GM12878 (cell line): Measurements from ENCODE around the gene XDH. TPM values are rescaled to one million over a fixed set of nuclear protein-coding genes. Genes with fewer than 3 reads are reported as not detected.

Source experiments
- ATAC-seq: fragments of 200-7000 bp; cut with Tn5 transposase; 3 replicates; pipeline ENCODE4 v1.9.1; 2020; ENCODE audit warnings: mild to moderate bottlenecking, moderate library complexity
- BruUV-seq: library from RNA; stranded (reverse); fragments of 400-500 nt; replicated peaks from 2 replicates; lab custom pipeline; 2021; lab: Mats Ljungman, UMichigan
- CTCF ChIA-PET: fragments of 300-600 bp; sonication (Branson Sonifier 250); formaldehyde crosslinking; extraction: SDS; loops from one replicate; lab custom pipeline; 2021; ENCODE audit warnings: inconsistent platforms; lab: Yijun Ruan, JAX
- POLR2A ChIA-PET: fragments of 350-600 bp; formaldehyde crosslinking; extraction: SDS; loops from one replicate; lab custom pipeline; 2021; ENCODE audit warnings: inconsistent platforms; lab: Charles Lee
- RAD21 ChIA-PET: fragments of 300-600 bp; sonication (Branson Sonifier 250); formaldehyde crosslinking; loops from one replicate; lab custom pipeline; 2023; ENCODE audit warnings: antibody characterized with exemption; ENCODE audit not compliant: unreplicated experiment; lab: Charles Lee
- SMC1A ChIA-PET: fragments of 300-600 bp; sonication (Branson Sonifier 250); formaldehyde crosslinking; loops from one replicate; lab custom pipeline; 2023; ENCODE audit not compliant: unreplicated experiment, uncharacterized antibody; lab: Charles Lee
- DNase-seq: peaks from one replicate; pipeline ENCODE4 v3.0.0-alpha.2; 2011; ENCODE audit warnings: low read depth, low spot score
- FAIRE-seq: peaks from 3 replicates; lab custom pipeline; 2011; peaks lifted over from hg19 to GRCh38; lab: Jason Lieb, UNC
- H2AFZ ChIP-seq: 2 replicates; pipeline ENCODE4 v1.6.0; 2011; ENCODE audit warnings: low read depth, low read length, control low read depth; ENCODE audit not compliant: control insufficient read depth
- H3K27ac ChIP-seq: 2 replicates; pipeline ENCODE4 v1.5.1; 2011; ENCODE audit warnings: control low read depth; ENCODE audit not compliant: control insufficient read depth, insufficient read depth
- H3K27me3 ChIP-seq, 2 experiments: replicated peaks in 1 of 2; 2 replicates each; pipeline versions ENCODE4 v1.6.0 to v1.6.1; 2011; ENCODE audit warnings: low read length in 1 of 2; ENCODE audit not compliant: control insufficient read depth in 2 of 2, insufficient read depth in 2 of 2
- H3K36me3 ChIP-seq, 2 experiments: 2 replicates each; pipeline ENCODE4 v1.5.1; 2011; ENCODE audit warnings: low read length in 1 of 2; ENCODE audit not compliant: control insufficient read depth in 2 of 2, insufficient read depth in 2 of 2
- H3K4me1 ChIP-seq: 2 replicates; pipeline ENCODE4 v1.6.1; 2011; ENCODE audit warnings: mild to moderate bottlenecking, low read length, moderate library complexity, mixed read lengths; ENCODE audit not compliant: control insufficient read depth, insufficient read depth
- H3K4me2 ChIP-seq: 2 replicates; pipeline ENCODE4 v1.6.0; 2011; ENCODE audit warnings: control low read depth; ENCODE audit not compliant: control insufficient read depth, insufficient read depth
- H3K4me3 ChIP-seq: fragments of 200-600 bp; sonication (generic); 2 replicates; pipeline ENCODE4 v1.5.1; 2016
- H3K79me2 ChIP-seq: 2 replicates; pipeline ENCODE4 v1.6.0; 2011; ENCODE audit warnings: low read length; ENCODE audit not compliant: control insufficient read depth, insufficient read depth
- H3K9ac ChIP-seq: 2 replicates; pipeline ENCODE4 v1.8.0; 2011; ENCODE audit warnings: low read length, control low read depth, mixed read lengths; ENCODE audit not compliant: control insufficient read depth, insufficient read depth
- H3K9me3 ChIP-seq: replicated peaks from 3 replicates; pipeline ENCODE4 v1.5.1; 2011; ENCODE audit warnings: mild to moderate bottlenecking, low read length; ENCODE audit not compliant: control insufficient read depth, insufficient read depth
- H4K20me1 ChIP-seq: 2 replicates; pipeline ENCODE4 v1.6.0; 2011; ENCODE audit not compliant: control insufficient read depth, insufficient read depth
- ATF3 ChIP-seq: IDR thresholded peaks from 2 replicates; pipeline ENCODE4 v1.6.1; 2011; ENCODE audit warnings: low read depth, mild to moderate bottlenecking, low read length, moderate library complexity, borderline replicate concordance; ENCODE audit errors: extremely low read depth
- IKZF1 ChIP-seq: fragments of 450-650 bp; conservative IDR thresholded peaks from 2 replicates; pipeline ENCODE4 v1.6.1; 2017; ENCODE audit warnings: antibody characterized with exemption, mild to moderate bottlenecking
- KLF5 ChIP-seq: fragments of 450-650 bp; IDR thresholded peaks from 2 replicates; pipeline ENCODE4 v1.6.1; 2014; ENCODE audit warnings: mild to moderate bottlenecking; ENCODE audit not compliant: partially characterized antibody
- PAX5 ChIP-seq: IDR thresholded peaks from 2 replicates; pipeline ENCODE4 v1.6.1; 2011; ENCODE audit warnings: low read depth, low read length, borderline replicate concordance
- RAD21 ChIP-seq: IDR thresholded peaks from 2 replicates; pipeline ENCODE4 v1.6.1; 2011; ENCODE audit warnings: mild to moderate bottlenecking, low read depth, low read length, moderate library complexity; ENCODE audit not compliant: insufficient read depth
- RBBP5 ChIP-seq: fragments of 200-600 bp; sonication (generic); conservative IDR thresholded peaks from 2 replicates; pipeline ENCODE4 v1.6.1; 2016
- SREBF2 ChIP-seq: IDR thresholded peaks from 2 replicates; pipeline ENCODE4 v1.6.1; 2012; ENCODE audit warnings: mild to moderate bottlenecking, low read length
- TCF3 ChIP-seq: IDR thresholded peaks from 2 replicates; pipeline ENCODE4 v1.6.1; 2012; ENCODE audit warnings: low read depth, mild to moderate bottlenecking, low read length, borderline replicate concordance; ENCODE audit not compliant: insufficient read depth
- ZBTB33 ChIP-seq: fragments of 450-650 bp; IDR thresholded peaks from 2 replicates; pipeline ENCODE4 v1.6.1; 2017; ENCODE audit warnings: mild to moderate bottlenecking
- WGBS: methylation state at CpG from one replicate; pipeline ENCODE4 v1.1.6; 2016; ENCODE audit warnings: low lambda C conversion rate; ENCODE audit not compliant: insufficient replicate concordance, insufficient coverage; ENCODE audit errors: missing lambda C conversion rate; 5-methylcytosine and 5-hydroxymethylcytosine counted together
- in situ Hi-C: fragments of 300-500 bp; cut with MboI; formaldehyde crosslinking; loops from 9 replicates; pipeline ENCODE4 v1.14.3; 2018; ENCODE audit warnings: mixed read lengths
- intact Hi-C: fragments of 100-400 bp; cut with micrococcal nuclease; formaldehyde crosslinking; loops from one replicate; pipeline ENCODE4 v1.14.2; 2022; ENCODE audit not compliant: unreplicated experiment
- polyA plus RNA-seq, 11 experiments: library from polyadenylated mRNA; depleted of rRNA in 4 of 11; unstranded in 6 of 11; stranded (reverse) in 5 of 11; fragments of >200 nt; fragmentation: Nextera tagmentation in 4 of 11; fragmentation: Illumina TruSeq in 1 of 11; extraction: Ambion mirVana in 4 of 11; extraction: Trizol in 1 of 11; gene quantifications; 1 replicate in 1 of 11; 2 replicates in 10 of 11; pipeline versions ENCODE4 v1.2.1 to v1.2.3, GENCODE V29; 2011 to 2016; ENCODE audit warnings: inconsistent platforms in 2 of 11, missing spikeins in 2 of 11, low read depth in 1 of 11
- total RNA-seq, 4 experiments: library from RNA; depleted of rRNA in 3 of 4; stranded (reverse); fragments of >200 nt in 3 of 4; fragmentation: Illumina TruSeq in 1 of 4; extraction: Trizol in 1 of 4; gene quantifications; 2 replicates each; pipeline versions ENCODE4 v1.2.1 to v1.2.3, GENCODE V29; 2013 to 2021

The XDH gene
- total and polyA plus RNA-seq, 10 of the 15 experiments (the other 5 are each of a cell fraction or from before 2014, with no cell fraction given): 0.01 TPM; not detected in 9

GRCh38 chr2:31349160-31349559, 65.4 kb downstream of the XDH start:
- no peak for FAIRE-seq
- 38% methylated on average over 7 of the region's 7 CpGs for WGBS
- H3K27ac ChIP-seq: no peak overlapping the region
- intact Hi-C loops: no loop called here
- H3K4me1 ChIP-seq: no peaks in the 10 kb centered on the region
- ChIA-PET CTCF (no interaction called here), POLR2A (no interaction called here), SMC1A (no interaction called here), RAD21 (no interaction called here)
- no peak overlapping the region for H3K4me3 ChIP-seq
- no peaks in the 10 kb centered on the region; a peak in 2 of 4 replicates for H3K27me3 ChIP-seq
- in situ Hi-C loops: no loop called here
- H3K36me3 ChIP-seq: no peaks in the 10 kb centered on the region
- H3K79me2 ChIP-seq: no peaks in the 10 kb centered on the region
- H2AFZ ChIP-seq: no peak overlapping the region
- no peak overlapping the region for H3K4me2 ChIP-seq
- ATAC-seq: no peak
- no peaks in the 10 kb centered on the region for H3K9me3 ChIP-seq
- no peaks in the 10 kb centered on the region for H4K20me1 ChIP-seq
- no peak for TF ChIP-seq ATF3
- no peak for TF ChIP-seq RAD21
- TF ChIP-seq PAX5: no peak
- TF ChIP-seq TCF3: no peak
- no peak for TF ChIP-seq IKZF1
- TF ChIP-seq KLF5: no peak
- TF ChIP-seq SREBF2: no peak
- TF ChIP-seq RBBP5: no peak
- no peak for TF ChIP-seq ZBTB33
- BruUV-seq: no TSS peak
- H3K9ac ChIP-seq: no peak overlapping the region
- no peak for DNase-seq
